HEK293 (cell line): ENCODE results near the gene SBNO2.

Experiments
- CTCF ChIA-PET: fragments of 350-600 bp; formaldehyde crosslinking; extraction: SDS; loops from one replicate; lab custom pipeline; 2021; ENCODE audit warnings: antibody characterized with exemption; lab: Yijun Ruan, JAX
- POLR2A ChIA-PET: fragments of 300-600 bp; formaldehyde crosslinking; extraction: SDS; loops from one replicate; lab custom pipeline; 2020; ENCODE audit warnings: antibody characterized with exemption, inconsistent platforms; lab: Yijun Ruan, JAX
- H3K27ac ChIP-seq: fragments of 200-500 bp; sonication (Bioruptor generic); 2 replicates; pipeline ENCODE4 v1.5.1; 2014; ENCODE audit warnings: low read depth, low read length, control low read depth, inconsistent platforms; ENCODE audit errors: extremely low read depth
- H3K36me3 ChIP-seq, 2 experiments: fragments of 200-500 bp in 1 of 2; sonication (Bioruptor generic) in 1 of 2; 1 replicate in 1 of 2; 2 replicates in 1 of 2; pipeline ENCODE4 v1.5.1; 2014 to 2017; ENCODE audit warnings: inconsistent platforms in 2 of 2, low read length in 2 of 2; ENCODE audit not compliant: control insufficient read depth in 2 of 2, insufficient read depth in 1 of 2
- H3K4me1 ChIP-seq: fragments of 200-500 bp; sonication (Bioruptor generic); 2 replicates; pipeline ENCODE4 v1.5.1; 2014; ENCODE audit warnings: mild to moderate bottlenecking, low read length, inconsistent platforms; ENCODE audit not compliant: control insufficient read depth, insufficient read depth
- H3K4me3 ChIP-seq: 2 replicates; pipeline ENCODE4 v1.5.1; 2011; ENCODE audit warnings: low read depth, mild to moderate bottlenecking, control low read depth, low read length, moderate library complexity
- H3K9me3 ChIP-seq: fragments of 200-500 bp; sonication (Bioruptor generic); 2 replicates; pipeline ENCODE4 v1.5.1; 2014; ENCODE audit warnings: low read depth, low read length, inconsistent platforms; ENCODE audit not compliant: control insufficient read depth, insufficient read depth
- GLIS1 ChIP-seq: fragments of 450-650 bp; formaldehyde crosslinking; IDR thresholded peaks from 2 replicates; pipeline ENCODE4 v1.5.1; 2016; ENCODE audit warnings: missing biosample characterization, missing genetic modification characterization
- IKZF3 ChIP-seq: fragments of 450-650 bp; IDR thresholded peaks from 2 replicates; pipeline ENCODE4 v1.5.0; 2018; ENCODE audit warnings: missing biosample characterization, mild to moderate bottlenecking, missing genetic modification characterization, moderate library complexity
- KLF1 ChIP-seq: fragments of 450-650 bp; formaldehyde crosslinking; IDR thresholded peaks from 2 replicates; pipeline ENCODE4 v1.5.1; 2016; ENCODE audit warnings: missing biosample characterization, missing genetic modification characterization
- MEIS1 ChIP-seq: sonication (generic); formaldehyde crosslinking; IDR thresholded peaks from 2 replicates; pipeline ENCODE4 v1.8.1; 2022; ENCODE audit warnings: missing genetic modification reagents, mild to moderate bottlenecking, borderline replicate concordance
- MZF1 ChIP-seq: fragments of 450-650 bp; formaldehyde crosslinking; IDR thresholded peaks from 2 replicates; pipeline ENCODE4 v1.5.1; 2017; ENCODE audit warnings: missing biosample characterization, missing genetic modification characterization, borderline replicate concordance
- SCRT2 ChIP-seq: fragments of 450-650 bp; formaldehyde crosslinking; IDR thresholded peaks from 2 replicates; pipeline ENCODE4 v1.5.1; 2016; ENCODE audit warnings: missing biosample characterization, missing genetic modification characterization
- ZBTB1 ChIP-seq: fragments of 450-650 bp; formaldehyde crosslinking; IDR thresholded peaks from 2 replicates; pipeline ENCODE4 v1.5.1; 2016; ENCODE audit warnings: missing biosample characterization, missing genetic modification characterization
- ZFP37 ChIP-seq: fragments of 450-650 bp; formaldehyde crosslinking; IDR thresholded peaks from 2 replicates; pipeline ENCODE4 v1.5.1; 2016; ENCODE audit warnings: missing biosample characterization, missing genetic modification characterization
- ZIC2 ChIP-seq: fragments of 450-650 bp; formaldehyde crosslinking; IDR thresholded peaks from 2 replicates; pipeline ENCODE4 v1.5.1; 2016; ENCODE audit warnings: missing biosample characterization, missing genetic modification characterization
- ZNF133 ChIP-seq: fragments of 450-650 bp; formaldehyde crosslinking; IDR thresholded peaks from 2 replicates; pipeline ENCODE4 v1.5.1; 2016; ENCODE audit warnings: missing biosample characterization, missing genetic modification characterization
- ZNF140 ChIP-seq: fragments of 450-650 bp; formaldehyde crosslinking; IDR thresholded peaks from 2 replicates; pipeline ENCODE4 v1.5.1; 2016; ENCODE audit warnings: missing biosample characterization, missing genetic modification characterization
- ZNF146 ChIP-seq: fragments of 450-650 bp; formaldehyde crosslinking; IDR thresholded peaks from 2 replicates; pipeline ENCODE4 v1.5.1; 2016; ENCODE audit warnings: missing biosample characterization, missing genetic modification characterization
- ZNF169 ChIP-seq: fragments of 450-650 bp; formaldehyde crosslinking; IDR thresholded peaks from 2 replicates; pipeline ENCODE4 v1.5.1; 2016; ENCODE audit warnings: missing biosample characterization, missing genetic modification characterization
- ZNF2 ChIP-seq: fragments of 450-650 bp; formaldehyde crosslinking; IDR thresholded peaks from 2 replicates; pipeline ENCODE4 v1.5.1; 2016; ENCODE audit warnings: missing biosample characterization, missing genetic modification characterization
- ZNF354C ChIP-seq: fragments of 450-650 bp; formaldehyde crosslinking; IDR thresholded peaks from 2 replicates; pipeline ENCODE4 v1.5.1; 2016; ENCODE audit warnings: missing biosample characterization, missing genetic modification characterization, low read depth, borderline replicate concordance
- ZNF394 ChIP-seq: fragments of 450-650 bp; formaldehyde crosslinking; IDR thresholded peaks from 2 replicates; pipeline ENCODE4 v1.5.1; 2016; ENCODE audit warnings: missing biosample characterization, missing genetic modification characterization, mild to moderate bottlenecking, moderate library complexity, borderline replicate concordance
- ZNF404 ChIP-seq: fragments of 450-650 bp; formaldehyde crosslinking; IDR thresholded peaks from 2 replicates; pipeline ENCODE4 v1.5.1; 2017; ENCODE audit warnings: missing biosample characterization, missing genetic modification characterization
- ZNF555 ChIP-seq: fragments of 450-650 bp; formaldehyde crosslinking; conservative IDR thresholded peaks from 2 replicates; pipeline ENCODE4 v1.5.1; 2017; ENCODE audit warnings: missing biosample characterization, mild to moderate bottlenecking, missing genetic modification characterization, inconsistent platforms
- ZNF561 ChIP-seq: fragments of 450-650 bp; IDR thresholded peaks from 2 replicates; pipeline ENCODE4 v1.5.1; 2018; ENCODE audit warnings: missing biosample characterization, missing genetic modification characterization, borderline replicate concordance
- ZNF621 ChIP-seq: fragments of 450-650 bp; formaldehyde crosslinking; IDR thresholded peaks from 2 replicates; pipeline ENCODE4 v1.5.1; 2017; ENCODE audit warnings: missing biosample characterization, missing genetic modification characterization
- ZNF747 ChIP-seq: fragments of 450-650 bp; formaldehyde crosslinking; IDR thresholded peaks from 2 replicates; pipeline ENCODE4 v1.5.1; 2016; ENCODE audit warnings: missing biosample characterization, missing genetic modification characterization
- ZNF776 ChIP-seq: fragments of 450-650 bp; formaldehyde crosslinking; IDR thresholded peaks from 2 replicates; pipeline ENCODE4 v1.5.0; 2017; ENCODE audit warnings: missing biosample characterization, missing genetic modification characterization, borderline replicate concordance
- ZNF785 ChIP-seq: fragments of 450-650 bp; formaldehyde crosslinking; IDR thresholded peaks from 2 replicates; pipeline ENCODE4 v1.5.1; 2016; ENCODE audit warnings: missing biosample characterization, missing genetic modification characterization
- ZNF792 ChIP-seq: fragments of 450-650 bp; formaldehyde crosslinking; IDR thresholded peaks from 2 replicates; pipeline ENCODE4 v1.5.1; 2016; ENCODE audit warnings: missing biosample characterization, missing genetic modification characterization
- TF ChIP-seq, protein P1 (sequence below): fragments of 450-650 bp; formaldehyde crosslinking; IDR thresholded peaks from 2 replicates; pipeline ENCODE4 v1.5.1; 2016; ENCODE audit warnings: missing biosample characterization, missing genetic modification characterization
- TF ChIP-seq, protein P2 (sequence below): sonication (generic); formaldehyde crosslinking; IDR thresholded peaks from 2 replicates; pipeline ENCODE4 v1.8.1; 2022; ENCODE audit warnings: mild to moderate bottlenecking, moderate library complexity, missing genetic modification reagents
- TF ChIP-seq, protein P3 (sequence below): fragments of 450-650 bp; formaldehyde crosslinking; IDR thresholded peaks from 2 replicates; pipeline ENCODE4 v1.5.1; 2017; ENCODE audit warnings: missing biosample characterization, mild to moderate bottlenecking, missing genetic modification characterization, moderate library complexity

The SBNO2 gene

DNA sequence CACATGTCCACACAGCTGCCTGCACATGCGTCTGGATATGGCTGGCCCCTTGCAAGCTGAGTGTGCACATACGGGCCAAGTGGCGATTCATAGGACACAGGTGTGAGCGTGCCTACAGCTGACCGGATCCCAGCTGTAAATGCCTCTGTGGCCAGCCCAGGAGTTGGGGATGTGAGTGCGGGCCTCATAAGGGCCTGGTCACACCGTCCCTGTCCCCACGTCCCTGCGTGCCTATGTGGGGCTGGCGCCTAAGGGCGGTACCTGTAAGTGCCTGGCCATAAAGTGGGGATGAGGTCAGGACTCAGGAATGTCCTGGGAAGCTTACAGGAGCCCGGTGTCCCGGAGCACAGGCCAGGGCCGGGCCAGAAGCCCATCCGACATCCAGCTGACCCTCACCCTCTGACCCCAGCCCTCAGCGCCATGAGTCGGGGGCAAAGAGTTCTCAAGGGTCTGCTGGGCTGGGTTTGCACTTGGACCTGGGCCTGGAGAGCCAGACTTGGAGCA is 108.4 kb downstream of the SBNO2 start:
- POLR2A ChIA-PET, result interaction anchor here (1.0 to 1.2 kb wide), 2 partner anchors 19 to 20 kb away, joined by 3 to 4 read pairs; no protein-coding TSS in a partner anchor
- Histone ChIP-seq H3K4me3 (no peak overlapping the region), H3K36me3 (peaks cover 0 to 3% of the 10 kb centered on the region in 2 experiments; a peak in 2 of 3 replicates), H3K4me1 (peaks cover 2% of the 10 kb centered on the region; the same call in 1 of the 2 replicates), H3K9me3 (no peaks in the 10 kb centered on the region), H3K27ac (no peak overlapping the region)
- TF ChIP-seq SCRT2 (0 out of 2 replicates have a peak, but pooled peaks have one; percentile 28), ZNF404 (no peak), GLIS1 (tag by site-specific recombination) (0 out of 2 replicates have a peak, but pooled peaks have one; percentile 9), KLF1 (tag by site-specific recombination) (peak; percentile 86), ZFP37 (0 out of 2 replicates have a peak, but pooled peaks have one; percentile 1), ZBTB1 (tag by site-specific recombination) (no peak), ZNF140 (no peak), ZNF394 (0 out of 2 replicates have a peak, but pooled peaks have one; percentile 13)
- TF ChIP-seq, protein P1, sequence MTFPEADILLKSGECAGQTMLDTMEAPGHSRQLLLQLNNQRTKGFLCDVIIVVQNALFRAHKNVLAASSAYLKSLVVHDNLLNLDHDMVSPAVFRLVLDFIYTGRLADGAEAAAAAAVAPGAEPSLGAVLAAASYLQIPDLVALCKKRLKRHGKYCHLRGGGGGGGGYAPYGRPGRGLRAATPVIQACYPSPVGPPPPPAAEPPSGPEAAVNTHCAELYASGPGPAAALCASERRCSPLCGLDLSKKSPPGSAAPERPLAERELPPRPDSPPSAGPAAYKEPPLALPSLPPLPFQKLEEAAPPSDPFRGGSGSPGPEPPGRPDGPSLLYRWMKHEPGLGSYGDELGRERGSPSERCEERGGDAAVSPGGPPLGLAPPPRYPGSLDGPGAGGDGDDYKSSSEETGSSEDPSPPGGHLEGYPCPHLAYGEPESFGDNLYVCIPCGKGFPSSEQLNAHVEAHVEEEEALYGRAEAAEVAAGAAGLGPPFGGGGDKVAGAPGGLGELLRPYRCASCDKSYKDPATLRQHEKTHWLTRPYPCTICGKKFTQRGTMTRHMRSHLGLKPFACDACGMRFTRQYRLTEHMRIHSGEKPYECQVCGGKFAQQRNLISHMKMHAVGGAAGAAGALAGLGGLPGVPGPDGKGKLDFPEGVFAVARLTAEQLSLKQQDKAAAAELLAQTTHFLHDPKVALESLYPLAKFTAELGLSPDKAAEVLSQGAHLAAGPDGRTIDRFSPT (tag by site-specific recombination), result peak; percentile 84
- CTCF ChIA-PET, result interaction anchor here (0.7 to 2.1 kb wide), 6 partner anchors 10 to 44 kb away, joined by 3 to 11 read pairs (median 5); partner anchors contain the start of genes ABCA7, CNN2 and RNU6-2

DNA sequence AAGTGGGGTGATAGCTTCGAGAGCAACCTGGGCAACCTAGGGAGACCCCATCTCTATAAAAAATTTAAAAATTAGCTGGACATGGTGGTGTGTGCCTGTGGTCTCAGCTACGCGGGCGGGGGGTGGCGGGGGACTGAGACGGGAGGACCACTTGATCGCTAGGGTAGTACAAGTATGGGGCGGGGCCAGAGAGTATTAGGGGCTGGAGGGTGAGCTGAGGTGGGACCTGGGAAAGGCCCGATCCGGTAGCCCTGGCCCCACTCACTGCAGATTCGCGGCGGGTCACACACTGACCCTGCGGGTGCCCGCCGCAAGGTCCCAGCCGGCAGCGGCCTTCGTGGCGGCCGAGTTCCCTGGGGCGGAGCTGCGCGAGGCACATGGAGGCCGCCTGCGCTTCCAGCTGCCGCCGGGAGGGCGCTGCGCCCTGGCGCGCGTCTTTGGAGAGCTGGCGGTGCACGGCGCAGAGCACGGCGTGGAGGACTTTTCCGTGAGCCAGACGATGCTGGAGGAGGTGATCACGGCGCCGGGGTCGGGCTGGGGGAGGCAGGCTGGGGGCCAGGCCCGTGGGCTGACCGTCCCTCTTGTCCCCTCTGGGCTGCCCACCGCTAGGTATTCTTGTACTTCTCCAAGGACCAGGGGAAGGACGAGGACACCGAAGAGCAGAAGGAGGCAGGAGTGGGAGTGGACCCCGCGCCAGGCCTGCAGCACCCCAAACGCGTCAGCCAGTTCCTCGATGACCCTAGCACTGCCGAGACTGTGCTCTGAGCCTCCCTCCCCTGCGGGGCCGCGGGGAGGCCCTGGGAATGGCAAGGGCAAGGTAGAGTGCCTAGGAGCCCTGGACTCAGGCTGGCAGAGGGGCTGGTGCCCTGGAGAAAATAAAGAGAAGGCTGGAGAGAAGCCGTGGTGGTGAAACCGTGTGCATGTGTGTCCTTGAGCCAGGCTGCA is 109.1 kb downstream of the SBNO2 start:
- Histone ChIP-seq H3K36me3 (peaks cover 0 to 3% of the 10 kb centered on the region in 2 experiments; a peak in 2 of 3 replicates), H3K27ac (no peak overlapping the region), H3K9me3 (no peaks in the 10 kb centered on the region), H3K4me1 (peaks cover 2% of the 10 kb centered on the region; the same call in 1 of the 2 replicates), H3K4me3 (no peak overlapping the region)
- ChIA-PET POLR2A (interaction anchor here (0.6 to 1.2 kb wide), 6 partner anchors 10 to 39 kb away, joined by 3 to 4 read pairs (median 3); partner anchors contain the start of genes ABCA7 and CNN2), CTCF (interaction anchor here (0.6 to 2.1 kb wide), 8 partner anchors 10 to 48 kb away, joined by 3 to 11 read pairs (median 4); partner anchors contain the start of genes CNN2 and RNU6-2)
- no peak for TF ChIP-seq ZNF747 (tag by site-specific recombination)
- TF ChIP-seq, protein P2, sequence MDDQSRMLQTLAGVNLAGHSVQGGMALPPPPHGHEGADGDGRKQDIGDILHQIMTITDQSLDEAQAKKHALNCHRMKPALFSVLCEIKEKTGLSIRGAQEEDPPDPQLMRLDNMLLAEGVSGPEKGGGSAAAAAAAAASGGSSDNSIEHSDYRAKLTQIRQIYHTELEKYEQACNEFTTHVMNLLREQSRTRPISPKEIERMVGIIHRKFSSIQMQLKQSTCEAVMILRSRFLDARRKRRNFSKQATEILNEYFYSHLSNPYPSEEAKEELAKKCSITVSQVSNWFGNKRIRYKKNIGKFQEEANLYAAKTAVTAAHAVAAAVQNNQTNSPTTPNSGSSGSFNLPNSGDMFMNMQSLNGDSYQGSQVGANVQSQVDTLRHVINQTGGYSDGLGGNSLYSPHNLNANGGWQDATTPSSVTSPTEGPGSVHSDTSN, result 0 out of 2 replicates have a peak, but pooled peaks have one; percentile 31
- TF ChIP-seq ZNF2 (tag by site-specific recombination), result peak; percentile 57
- peak; percentile 68; the same call in 1 of the 2 replicates for TF ChIP-seq ZNF561 (tag by site-specific recombination)
- TF ChIP-seq, protein P3, sequence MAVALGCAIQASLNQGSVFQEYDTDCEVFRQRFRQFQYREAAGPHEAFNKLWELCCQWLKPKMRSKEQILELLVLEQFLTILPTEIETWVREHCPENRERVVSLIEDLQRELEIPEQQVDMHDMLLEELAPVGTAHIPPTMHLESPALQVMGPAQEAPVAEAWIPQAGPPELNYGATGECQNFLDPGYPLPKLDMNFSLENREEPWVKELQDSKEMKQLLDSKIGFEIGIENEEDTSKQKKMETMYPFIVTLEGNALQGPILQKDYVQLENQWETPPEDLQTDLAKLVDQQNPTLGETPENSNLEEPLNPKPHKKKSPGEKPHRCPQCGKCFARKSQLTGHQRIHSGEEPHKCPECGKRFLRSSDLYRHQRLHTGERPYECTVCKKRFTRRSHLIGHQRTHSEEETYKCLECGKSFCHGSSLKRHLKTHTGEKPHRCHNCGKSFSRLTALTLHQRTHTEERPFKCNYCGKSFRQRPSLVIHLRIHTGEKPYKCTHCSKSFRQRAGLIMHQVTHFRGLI, result 0 out of 2 replicates have a peak, but pooled peaks have one; percentile 15
- no peak for TF ChIP-seq ZNF555
- peak; percentile 94 for TF ChIP-seq ZIC2 (tag by site-specific recombination)
- no peak for TF ChIP-seq ZNF792
- TF ChIP-seq MZF1 (tag by site-specific recombination), result no peak
- no peak for TF ChIP-seq MEIS1
- TF ChIP-seq ZNF785 (tag by site-specific recombination), result no peak
- TF ChIP-seq ZNF621 (tag by site-specific recombination), result no peak
- no peak for TF ChIP-seq ZNF169 (tag by site-specific recombination)
- no peak for TF ChIP-seq SCRT2
- TF ChIP-seq ZNF133 (tag by site-specific recombination), result no peak
- no peak for TF ChIP-seq ZNF776 (tag by site-specific recombination)
- no peak for TF ChIP-seq ZNF354C (tag by site-specific recombination)
- no peak for TF ChIP-seq ZNF146
- no peak for TF ChIP-seq IKZF3
